Tibial artery (tissue), 4 donors: ENCODE results near the gene COG7.
A peak's percentile ranks its signal among the peaks of the same experiment; 100 is the strongest.
"Not testable (repeated sequence)": the region's sequence is repeated elsewhere in the genome, so short reads cannot be mapped to it uniquely, and the experiment has no call there.

ENCODE experiments used
- DNase-seq, 2 donors: peaks; one replicate each; pipeline ENCODE4 v3.0.0-alpha.2; 2019
- H3K27ac ChIP-seq, 2 donors: fragments of 200-600 bp; sonication (generic) in 1 of 2; 1 replicate in 1 of 2; 2 replicates in 1 of 2; pipeline ENCODE4 v1.5.1; 2018 to 2019; ENCODE audit warnings: mild to moderate bottlenecking in 1 of 2
- H3K27me3 ChIP-seq, 2 donors: fragments of 200-600 bp; sonication (generic) in 1 of 2; one replicate each; pipeline versions ENCODE4 v1.5.1 to v1.6.0; 2016 to 2019
- H3K36me3 ChIP-seq, 3 donors: fragments of 200-600 bp; sonication (generic) in 2 of 3; one replicate each; pipeline ENCODE4 v1.5.1; 2016 to 2019; ENCODE audit warnings: mild to moderate bottlenecking in 2 of 3
- H3K4me1 ChIP-seq, 4 donors: fragments of 200-600 bp; sonication (generic) in 2 of 4; 1 replicate in 3 of 4; 2 replicates in 1 of 4; pipeline ENCODE4 v1.5.1; 2016 to 2019
- H3K4me3 ChIP-seq, 2 donors: fragments of 200-600 bp; sonication (generic) in 1 of 2; 1 replicate in 1 of 2; 2 replicates in 1 of 2; pipeline ENCODE4 v1.5.1; 2018 to 2019; ENCODE audit warnings: mild to moderate bottlenecking in 2 of 2
- H3K9me3 ChIP-seq, 3 donors: fragments of 200-600 bp; sonication (generic) in 1 of 3; one replicate each; pipeline ENCODE4 v1.5.1; 2016 to 2019
- CTCF ChIP-seq, 2 experiments: fragments of 200-600 bp in 1 of 2; fragments of 450-650 bp in 1 of 2; IDR thresholded peaks; one replicate each; pipeline ENCODE4 v1.5.1; 2017 to 2019; ENCODE audit warnings: antibody characterized with exemption in 2 of 2, mild to moderate bottlenecking in 1 of 2, moderate library complexity in 1 of 2
- intact Hi-C: fragments of 100-400 bp; cut with DNase I; formaldehyde crosslinking; loops from one replicate; pipeline ENCODE4 v1.15.0; 2023; ENCODE audit warnings: low total_unique reads

The COG7 gene

DNA sequence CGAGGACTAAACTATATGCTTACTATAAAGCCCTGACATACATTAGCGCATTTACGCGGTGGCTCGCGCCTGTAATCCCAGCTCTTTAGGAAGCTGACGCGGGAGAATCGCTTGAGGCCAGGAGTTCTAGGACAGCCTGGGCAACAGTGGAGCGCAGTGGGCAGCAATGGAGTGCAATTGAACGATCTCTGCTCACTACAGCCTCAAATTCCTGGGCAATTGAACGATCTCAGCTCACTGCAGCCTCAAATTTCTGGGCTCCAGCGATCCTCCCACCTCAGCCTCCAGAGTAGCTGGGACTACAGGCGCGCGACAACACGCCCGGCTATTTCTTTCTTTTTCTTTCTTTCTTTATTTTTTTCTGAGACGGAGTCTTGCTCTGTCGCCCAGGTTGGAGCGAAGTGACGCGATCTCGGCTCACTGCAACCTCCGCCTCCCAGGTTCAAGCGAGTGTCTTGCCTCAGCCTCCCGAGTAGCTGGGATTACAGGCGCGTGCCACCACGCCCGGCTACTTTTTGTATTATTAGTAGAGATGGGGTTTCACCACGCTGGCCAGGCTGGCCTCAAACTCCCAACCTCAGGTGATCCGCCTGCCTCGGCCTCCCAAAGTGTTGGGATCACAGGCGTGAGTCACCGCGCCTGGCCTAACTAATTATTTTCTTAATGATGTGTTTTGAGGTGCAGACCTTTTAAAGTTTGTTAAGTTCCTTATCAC lies 506 bp upstream of the COG7 start:
- Histone ChIP-seq H3K4me1 (peaks cover 0 to 39% (median 17%) of the 10 kb centered on the region in 4 donors), H3K36me3 (no peaks in the 10 kb centered on the region), H3K4me3 (peak overlapping the region; percentile 80 to 92), H3K27me3 (no peaks in the 10 kb centered on the region), H3K27ac (peak overlapping the region; percentile 74 to 87), H3K9me3 (no peaks in the 10 kb centered on the region)
- intact Hi-C loops = loop anchor here (5.0 kb wide), 1 partner anchor 54 kb away; no protein-coding TSS in a partner anchor
- TF ChIP-seq CTCF (IDR thresholded peaks at IDR 0.05) = no peak
- DNase-seq = no peak

DNA sequence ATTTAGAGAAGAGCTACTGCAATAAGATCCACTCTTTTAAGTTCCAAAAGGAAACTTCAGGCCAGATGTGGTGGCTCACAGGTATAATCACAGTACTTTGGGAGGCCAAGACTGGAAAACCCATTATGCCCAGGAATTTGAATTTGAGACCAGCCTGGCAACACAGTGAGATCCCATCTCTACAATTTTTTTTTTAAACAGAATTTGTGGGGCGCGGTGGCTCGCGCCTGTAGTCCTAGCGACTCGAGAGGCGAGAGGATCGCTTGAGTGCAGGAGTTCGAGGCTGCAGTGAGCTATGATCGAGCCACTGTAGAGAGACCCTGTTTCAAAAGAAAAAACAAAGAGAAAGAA lies 793 bp downstream of the COG7 start:
- peak overlapping the region; percentile 74 to 87 for H3K27ac ChIP-seq
- no peak for DNase-seq
- H3K27me3 ChIP-seq = no peaks in the 10 kb centered on the region
- intact Hi-C loops = loop anchor here (5.0 kb wide), 1 partner anchor 55 kb away; no protein-coding TSS in a partner anchor
- peak overlapping the region; percentile 80 to 92 for H3K4me3 ChIP-seq
- TF ChIP-seq CTCF (IDR thresholded peaks at IDR 0.05) = no peak
- no peaks in the 10 kb centered on the region for H3K9me3 ChIP-seq
- peaks cover 0 to 39% (median 17%) of the 10 kb centered on the region in 4 donors for H3K4me1 ChIP-seq
- H3K36me3 ChIP-seq = no peaks in the 10 kb centered on the region

- intact Hi-C loops = no loop called here
- no peak overlapping the region for H3K27ac ChIP-seq
These were observed 4.6 kb downstream of the COG7 start for GRCh38 chr16:23448392-23448791.

DNA sequence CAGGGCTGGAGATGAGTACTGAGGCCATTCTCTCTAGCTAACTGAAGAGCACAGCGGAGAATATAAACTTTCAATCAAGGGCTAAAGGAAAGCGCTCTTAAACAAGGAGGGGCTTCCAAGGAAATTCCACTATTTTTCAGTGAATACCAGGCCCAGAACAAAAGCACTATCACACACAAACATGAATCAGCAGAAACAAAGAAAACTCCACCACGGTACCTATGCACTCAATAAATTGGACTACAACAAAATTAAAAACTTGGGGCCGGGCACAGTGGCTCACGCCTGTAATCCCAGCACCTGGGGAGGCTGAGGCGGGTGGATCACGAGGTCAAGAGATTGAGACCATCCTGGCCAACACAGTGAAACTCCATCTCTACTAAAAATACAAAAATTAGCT lies 15.4 kb downstream of the COG7 start:
- intact Hi-C loops, H3K9me3 ChIP-seq, H3K27ac ChIP-seq, H3K27me3 ChIP-seq, H3K4me1 ChIP-seq, H3K4me3 ChIP-seq: not testable (repeated sequence)
- peaks cover 27 to 74% (median 40%) of the 10 kb centered on the region in 3 donors for H3K36me3 ChIP-seq
- peak in 1 of 2 donors; percentile 16 for DNase-seq

More at GRCh38 chr16:23448392-23448791, 4.6 kb downstream of the COG7 start:
- no peaks in the 10 kb centered on the region for H3K27me3 ChIP-seq
- no peak for DNase-seq
- H3K9me3 ChIP-seq = no peaks in the 10 kb centered on the region
- H3K36me3 ChIP-seq = peaks cover 21 to 28% (median 27%) of the 10 kb centered on the region in 3 donors
- no peak overlapping the region for H3K4me3 ChIP-seq
- peaks cover 0 to 33% (median 11%) of the 10 kb centered on the region in 4 donors for H3K4me1 ChIP-seq
- no peak for TF ChIP-seq CTCF (IDR thresholded peaks at IDR 0.05)

GRCh38 chr16:23436951-23437350 lies 16.0 kb downstream of the COG7 start:
- intact Hi-C loops = no loop called here
- TF ChIP-seq CTCF (IDR thresholded peaks at IDR 0.05) = no peak
- Histone ChIP-seq H3K9me3 (no peaks in the 10 kb centered on the region), H3K4me1 (no peaks in the 10 kb centered on the region), H3K27ac (no peak overlapping the region), H3K36me3 (peaks cover 27 to 74% (median 42%) of the 10 kb centered on the region in 3 donors), H3K27me3 (no peaks in the 10 kb centered on the region), H3K4me3 (no peak overlapping the region)
- DNase-seq = peak in 1 of 2 donors; percentile 11

GRCh38 chr16:23435500-23435899 lies 17.5 kb downstream of the COG7 start:
- no peak overlapping the region for H3K4me3 ChIP-seq
- no peaks in the 10 kb centered on the region for H3K9me3 ChIP-seq
- no peaks in the 10 kb centered on the region for H3K27me3 ChIP-seq
- H3K36me3 ChIP-seq = peaks cover 30 to 72% (median 34%) of the 10 kb centered on the region in 3 donors
- intact Hi-C loops = loop anchor here (2.0 kb wide), 1 partner anchor 253 kb away; the partner anchor contains the start of gene SCNN1G
- DNase-seq = peak in 1 of 2 donors; percentile 39
- TF ChIP-seq CTCF (IDR thresholded peaks at IDR 0.05) = peak; percentile 59 to 63
- no peaks in the 10 kb centered on the region for H3K4me1 ChIP-seq
- H3K27ac ChIP-seq = no peak overlapping the region
